Gastrocnemius medialis (tissue), 4 donors: ENCODE measurements around the gene AQP5. TPM values are rescaled to one million over a fixed set of nuclear protein-coding genes. Genes with fewer than 3 reads are reported as not detected.

ENCODE experiments used
- ATAC-seq, 2 donors: fragments of 150-250 bp; one replicate each; pipeline ENCODE4 v1.9.1; 2016
- DNase-seq, 2 donors: peaks; one replicate each; pipeline ENCODE4 v3.0.0-alpha.2; 2019
- H3K27ac ChIP-seq, 4 donors: fragments of 200-600 bp; sonication (generic); 1 replicate in 1 of 4; 2 replicates in 3 of 4; pipeline ENCODE4 v1.5.1; 2016 to 2018; ENCODE audit warnings: mild to moderate bottlenecking in 2 of 4, moderate library complexity in 1 of 4
- H3K27me3 ChIP-seq, 3 donors: fragments of 200-600 bp; sonication (generic) in 2 of 3; 1 replicate in 1 of 3; 2 replicates in 2 of 3; pipeline versions ENCODE4 v1.5.1 to v1.6.0; 2016 to 2019; ENCODE audit warnings: mild to moderate bottlenecking in 1 of 3, moderate library complexity in 1 of 3
- H3K36me3 ChIP-seq, 2 donors: fragments of 200-600 bp; sonication (generic) in 1 of 2; one replicate each; pipeline ENCODE4 v1.5.1; 2017 to 2018
- H3K4me1 ChIP-seq, 2 donors: fragments of 200-600 bp; sonication (generic) in 1 of 2; one replicate each; pipeline ENCODE4 v1.5.1; 2016 to 2017; ENCODE audit warnings: mild to moderate bottlenecking in 2 of 2
- H3K4me3 ChIP-seq, 4 donors: fragments of 200-600 bp; sonication (generic) in 3 of 4; 1 replicate in 1 of 4; 2 replicates in 3 of 4; pipeline ENCODE4 v1.5.1; 2016 to 2019; ENCODE audit warnings: mild to moderate bottlenecking in 2 of 4
- H3K9me3 ChIP-seq, 3 donors: fragments of 200-600 bp; sonication (generic) in 2 of 3; 1 replicate in 1 of 3; 2 replicates in 2 of 3; pipeline ENCODE4 v1.5.1; 2016 to 2019
- POLR2A ChIP-seq, 2 donors: fragments of 450-650 bp; IDR thresholded peaks; one replicate each; pipeline ENCODE4 v1.6.1; 2017; ENCODE audit warnings: antibody characterized with exemption in 2 of 2, mild to moderate bottlenecking in 2 of 2, moderate library complexity in 2 of 2
- in situ Hi-C, 4 donors: fragments of 200-750 bp; cut with MboI; loops; one replicate each; pipeline versions ENCODE4 v1.15.0 to v1.8.0; 2017; ENCODE audit warnings: low sequenced_read_pairs in 4 of 4
- intact Hi-C: fragments of 100-400 bp; cut with DNase I; formaldehyde crosslinking; loops from one replicate; pipeline ENCODE4 v1.15.1; 2023; ENCODE audit warnings: low total_unique reads
- total RNA-seq, 4 donors: library from RNA; depleted of rRNA; stranded (reverse); fragments of >200 nt; gene quantifications; one replicate each; pipeline versions ENCODE4 v1.1.0 to v1.2.3, GENCODE V29; 2016
- TF ChIP-seq, protein P1 (sequence below), 5 experiments: fragments of 450-650 bp in 3 of 5; fragments of 200-600 bp in 2 of 5; sonication (generic) in 2 of 5; IDR thresholded peaks in 4 of 5; conservative IDR thresholded peaks in 1 of 5; 1 replicate in 4 of 5; 2 replicates in 1 of 5; pipeline ENCODE4 v1.5.1; 2016 to 2019; ENCODE audit warnings: antibody characterized with exemption in 5 of 5, mild to moderate bottlenecking in 3 of 5, moderate library complexity in 3 of 5

AQP5 gene
- total RNA-seq, 4 donors from 2014 or later, result not detected

DNA sequence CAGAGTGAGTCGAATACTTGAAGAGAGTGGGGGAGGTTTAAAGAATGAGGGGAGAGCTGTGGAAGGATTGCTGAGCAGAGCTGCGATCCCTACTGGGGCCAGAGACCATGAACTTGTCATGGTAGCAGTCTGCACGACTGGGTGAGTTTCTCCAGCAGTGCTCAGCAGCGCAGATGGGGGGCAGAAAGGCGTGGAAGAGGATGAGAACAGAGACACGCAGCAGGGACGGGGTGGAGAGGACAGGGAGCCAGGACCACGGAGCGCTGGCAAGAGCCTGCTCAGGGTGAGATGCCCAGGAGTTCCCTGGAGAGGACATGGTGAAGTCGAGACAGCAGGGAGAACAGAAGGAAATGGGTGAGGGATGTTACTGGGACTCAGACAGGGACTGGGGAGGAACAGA is 9.0 kb downstream of the AQP5 start:
- ATAC-seq (no peak), DNase-seq (no peak)
- Histone ChIP-seq H3K4me1 (peaks cover 0 to 5% of the 10 kb centered on the region in 2 donors), H3K4me3 (no peak overlapping the region), H3K27ac (no peak overlapping the region), H3K36me3 (no peaks in the 10 kb centered on the region), H3K9me3 (no peaks in the 10 kb centered on the region), H3K27me3 (peaks cover 4 to 21% (median 10%) of the 10 kb centered on the region in 3 donors)
- in situ Hi-C loops (loop anchor here in 3 of 4 donors (5.0 kb wide), 3 partner anchors 82 to 97 kb away; partner anchors contain the start of gene ASIC1 (in 1 of the 3)), intact Hi-C loops (no loop called here)
- no peak for TF ChIP-seq POLR2A (IDR thresholded peaks at IDR 0.05)
- TF ChIP-seq, protein P1, sequence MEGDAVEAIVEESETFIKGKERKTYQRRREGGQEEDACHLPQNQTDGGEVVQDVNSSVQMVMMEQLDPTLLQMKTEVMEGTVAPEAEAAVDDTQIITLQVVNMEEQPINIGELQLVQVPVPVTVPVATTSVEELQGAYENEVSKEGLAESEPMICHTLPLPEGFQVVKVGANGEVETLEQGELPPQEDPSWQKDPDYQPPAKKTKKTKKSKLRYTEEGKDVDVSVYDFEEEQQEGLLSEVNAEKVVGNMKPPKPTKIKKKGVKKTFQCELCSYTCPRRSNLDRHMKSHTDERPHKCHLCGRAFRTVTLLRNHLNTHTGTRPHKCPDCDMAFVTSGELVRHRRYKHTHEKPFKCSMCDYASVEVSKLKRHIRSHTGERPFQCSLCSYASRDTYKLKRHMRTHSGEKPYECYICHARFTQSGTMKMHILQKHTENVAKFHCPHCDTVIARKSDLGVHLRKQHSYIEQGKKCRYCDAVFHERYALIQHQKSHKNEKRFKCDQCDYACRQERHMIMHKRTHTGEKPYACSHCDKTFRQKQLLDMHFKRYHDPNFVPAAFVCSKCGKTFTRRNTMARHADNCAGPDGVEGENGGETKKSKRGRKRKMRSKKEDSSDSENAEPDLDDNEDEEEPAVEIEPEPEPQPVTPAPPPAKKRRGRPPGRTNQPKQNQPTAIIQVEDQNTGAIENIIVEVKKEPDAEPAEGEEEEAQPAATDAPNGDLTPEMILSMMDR (IDR thresholded peaks at IDR 0.05 in 4 of 5, conservative IDR thresholded peaks at IDR 0.05 in 1 of 5), result no peak

DNA sequence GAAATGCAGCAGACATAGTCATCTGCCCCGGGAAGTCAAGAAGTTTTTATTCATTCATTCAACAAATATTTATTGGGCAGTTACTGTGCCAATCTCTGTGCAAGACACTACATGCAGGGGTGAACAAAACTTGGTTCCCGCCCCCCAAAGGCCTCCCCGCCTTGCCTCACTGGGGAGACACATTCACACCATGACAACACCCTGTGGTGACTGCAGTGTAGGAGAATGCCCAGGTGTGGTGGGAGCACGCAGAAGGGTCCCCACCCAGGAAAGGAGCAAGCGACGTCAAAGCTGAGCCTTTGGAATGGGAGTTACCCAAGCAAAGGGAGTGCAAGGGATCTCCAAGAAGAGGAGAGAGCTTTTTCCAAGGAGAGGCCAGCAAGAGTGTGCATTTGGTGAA is 9.5 kb downstream of the AQP5 start:
- ATAC-seq, result no peak
- in situ Hi-C loops (loop anchor here in 3 of 4 donors (5.0 kb wide), 3 partner anchors 81 to 96 kb away; partner anchors contain the start of gene ASIC1 (in 1 of the 3)), intact Hi-C loops (no loop called here)
- no peaks in the 10 kb centered on the region for H3K36me3 ChIP-seq
- H3K27ac ChIP-seq, result no peak overlapping the region
- no peak for DNase-seq
- H3K4me3 ChIP-seq, result no peak overlapping the region
- peaks cover 0 to 5% of the 10 kb centered on the region in 2 donors for H3K4me1 ChIP-seq
- TF ChIP-seq, protein P1 (IDR thresholded peaks at IDR 0.05 in 4 of 5, conservative IDR thresholded peaks at IDR 0.05 in 1 of 5), result no peak
- no peak for TF ChIP-seq POLR2A (IDR thresholded peaks at IDR 0.05)
- H3K9me3 ChIP-seq, result no peaks in the 10 kb centered on the region
- peaks cover 4 to 21% (median 10%) of the 10 kb centered on the region in 3 donors for H3K27me3 ChIP-seq

DNA sequence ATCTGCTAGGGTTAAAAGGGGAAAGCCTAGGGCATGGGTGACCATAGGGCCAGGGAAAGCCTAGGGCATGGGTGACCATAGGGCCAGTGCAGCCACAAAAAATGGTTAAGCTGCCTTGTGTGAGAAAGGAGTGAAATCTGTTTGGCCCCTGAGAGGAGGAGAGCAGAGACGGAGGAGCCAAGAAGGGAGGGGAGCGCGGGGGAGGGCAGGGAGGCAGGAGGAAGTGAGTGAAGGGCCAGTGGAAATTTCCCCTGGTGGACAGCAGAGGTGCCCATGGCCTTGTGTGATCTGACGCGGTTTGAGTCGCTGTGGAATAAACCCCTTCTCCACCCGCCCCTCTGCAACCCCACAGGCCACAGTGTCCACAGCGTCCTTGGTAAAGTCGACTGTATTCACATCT is 10.5 kb downstream of the AQP5 start:
- H3K27me3 ChIP-seq, result peaks cover 4 to 21% (median 10%) of the 10 kb centered on the region in 3 donors
- no peaks in the 10 kb centered on the region for H3K9me3 ChIP-seq
- no peaks in the 10 kb centered on the region for H3K36me3 ChIP-seq
- DNase-seq, result no peak
- intact Hi-C loops, result no loop called here
- TF ChIP-seq POLR2A (IDR thresholded peaks at IDR 0.05), result no peak
- TF ChIP-seq, protein P1 (IDR thresholded peaks at IDR 0.05 in 4 of 5, conservative IDR thresholded peaks at IDR 0.05 in 1 of 5), result no peak
- peaks cover 0 to 4% of the 10 kb centered on the region in 2 donors for H3K4me1 ChIP-seq
- ATAC-seq, result no peak
- no peak overlapping the region for H3K27ac ChIP-seq
- in situ Hi-C loops, result loop anchor here in 3 of 4 donors (5.0 kb wide), 3 partner anchors 80 to 95 kb away; partner anchors contain the start of gene ASIC1 (in 1 of the 3)
- no peak overlapping the region for H3K4me3 ChIP-seq

GRCh38 chr12:49972641-49973360 is 11.1 kb downstream of the AQP5 start, which contains the start of gene AQP6:
Gene AQP6 (plus strand): TSS chr12:49972947. CDS start chr12:49973174, 227 bp downstream.
- ATAC-seq, result no peak
- no peak within 1 kb of the TSS for H3K27ac ChIP-seq
- intact Hi-C loops, result no loop called here
- H3K9me3 ChIP-seq, result no peaks in the 10 kb centered on the region
- DNase-seq, result no peak
- no peaks in the 10 kb centered on the region for H3K4me1 ChIP-seq
- H3K27me3 ChIP-seq, result peaks cover 4 to 17% (median 5%) of the 10 kb centered on the region in 3 donors
- no peak for TF ChIP-seq POLR2A (IDR thresholded peaks at IDR 0.05)
- TF ChIP-seq, protein P1 (IDR thresholded peaks at IDR 0.05 in 4 of 5, conservative IDR thresholded peaks at IDR 0.05 in 1 of 5), result no peak
- in situ Hi-C loops, result loop anchor here in 3 of 4 donors (5.0 kb wide), 3 partner anchors 80 to 94 kb away; partner anchors contain the start of gene ASIC1 (in 1 of the 3)
- H3K36me3 ChIP-seq, result no peaks in the 10 kb centered on the region
- no peak within 1 kb of the TSS for H3K4me3 ChIP-seq
